Activated T-helper 9 cell treated with anti-CD3 and anti-CD28 coated beads, Interleukin-2, amount 50 U/mL, for 16 hours (primary cell): Measurements from ENCODE around the gene BLTP3A.

Experiments used
- DNase-seq: peaks from one replicate; pipeline ENCODE4 v3.0.0-alpha.2; 2020; ENCODE audit warnings: low read depth

The BLTP3A gene

GRCh38 chr6:34834789-34835518, 43.1 kb downstream of the BLTP3A start:
- no peak for DNase-seq

GRCh38 chr6:34836008-34836407, 44.1 kb downstream of the BLTP3A start:
- no peak for DNase-seq

- no peak for DNase-seq
Measured at GRCh38 chr6:34836451-34836850, 44.6 kb downstream of the BLTP3A start.

- DNase-seq = no peak
Measured at GRCh38 chr6:34837528-34837927, 45.6 kb downstream of the BLTP3A start.

GRCh38 chr6:34839666-34840352, 47.9 kb downstream of the BLTP3A start:
- no peak for DNase-seq
